GM12873 (cell line): ENCODE measurements around the gene AK9.

Source experiments
- TF ChIP-seq, protein P1 (sequence below): IDR thresholded peaks from 2 replicates; pipeline ENCODE4 v1.5.1; 2012; ENCODE audit warnings: low read depth, mild to moderate bottlenecking, moderate library complexity, low read length, control low read depth; ENCODE audit not compliant: insufficient read depth; ENCODE audit errors: missing control alignments

AK9 gene

DNA sequence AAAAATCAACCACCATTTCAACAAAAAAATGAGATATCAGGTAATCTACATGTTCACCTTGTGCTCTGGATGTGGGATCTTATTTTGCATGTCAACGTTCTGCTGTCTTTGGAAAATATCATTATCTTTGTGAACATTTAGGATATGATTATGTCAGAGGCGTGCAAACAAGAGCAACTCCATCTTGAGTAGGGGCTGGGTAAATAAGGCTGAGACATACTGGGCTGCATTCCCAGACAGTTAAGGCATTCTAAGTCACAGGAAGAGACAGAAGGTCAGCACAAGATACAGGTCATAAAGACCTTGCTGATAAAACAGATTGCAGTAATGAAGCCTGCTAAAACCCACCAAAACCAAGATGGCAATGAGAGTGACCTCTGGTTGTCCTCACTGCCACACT lies 179.2 kb downstream of the AK9 start:
- TF ChIP-seq, protein P1, sequence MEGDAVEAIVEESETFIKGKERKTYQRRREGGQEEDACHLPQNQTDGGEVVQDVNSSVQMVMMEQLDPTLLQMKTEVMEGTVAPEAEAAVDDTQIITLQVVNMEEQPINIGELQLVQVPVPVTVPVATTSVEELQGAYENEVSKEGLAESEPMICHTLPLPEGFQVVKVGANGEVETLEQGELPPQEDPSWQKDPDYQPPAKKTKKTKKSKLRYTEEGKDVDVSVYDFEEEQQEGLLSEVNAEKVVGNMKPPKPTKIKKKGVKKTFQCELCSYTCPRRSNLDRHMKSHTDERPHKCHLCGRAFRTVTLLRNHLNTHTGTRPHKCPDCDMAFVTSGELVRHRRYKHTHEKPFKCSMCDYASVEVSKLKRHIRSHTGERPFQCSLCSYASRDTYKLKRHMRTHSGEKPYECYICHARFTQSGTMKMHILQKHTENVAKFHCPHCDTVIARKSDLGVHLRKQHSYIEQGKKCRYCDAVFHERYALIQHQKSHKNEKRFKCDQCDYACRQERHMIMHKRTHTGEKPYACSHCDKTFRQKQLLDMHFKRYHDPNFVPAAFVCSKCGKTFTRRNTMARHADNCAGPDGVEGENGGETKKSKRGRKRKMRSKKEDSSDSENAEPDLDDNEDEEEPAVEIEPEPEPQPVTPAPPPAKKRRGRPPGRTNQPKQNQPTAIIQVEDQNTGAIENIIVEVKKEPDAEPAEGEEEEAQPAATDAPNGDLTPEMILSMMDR = no peak

- TF ChIP-seq, protein P1 = no peak
These were observed 180.6 kb downstream of the AK9 start for GRCh38 chr6:109510358-109510757.

DNA sequence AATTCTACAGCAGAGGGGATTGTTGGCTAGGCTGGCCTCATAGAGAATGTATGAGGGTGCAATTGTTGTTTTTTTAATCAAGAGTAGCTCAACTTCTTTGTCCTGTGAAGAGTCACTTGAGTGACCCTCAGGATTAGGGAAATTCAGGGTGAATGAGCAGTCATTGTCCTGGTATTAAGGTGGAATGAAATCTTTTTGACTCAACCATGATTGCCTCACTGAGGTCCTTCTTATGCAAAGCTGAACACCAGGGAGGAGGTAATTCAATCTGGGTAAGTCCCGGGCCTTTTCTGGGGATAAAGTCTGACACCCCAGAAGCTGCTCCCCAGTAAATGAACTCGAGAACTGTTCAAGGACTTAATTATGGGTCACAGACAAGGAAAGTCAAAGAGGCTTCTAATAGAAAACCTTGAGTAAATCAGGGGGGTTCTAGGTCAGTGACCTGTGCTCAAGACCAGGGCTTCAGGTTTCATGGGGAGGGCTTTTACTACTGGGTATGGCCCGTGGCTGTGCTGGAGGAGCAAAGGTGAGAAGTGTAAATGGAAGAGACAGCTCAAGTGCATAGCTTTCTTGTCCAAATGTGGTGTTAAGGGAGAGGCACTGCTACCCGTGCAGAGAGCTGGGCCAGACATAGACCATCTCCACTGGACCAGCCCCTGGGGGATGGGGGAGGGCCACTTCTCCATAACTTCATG lies 182.7 kb downstream of the AK9 start:
- TF ChIP-seq, protein P1 = no peak

DNA sequence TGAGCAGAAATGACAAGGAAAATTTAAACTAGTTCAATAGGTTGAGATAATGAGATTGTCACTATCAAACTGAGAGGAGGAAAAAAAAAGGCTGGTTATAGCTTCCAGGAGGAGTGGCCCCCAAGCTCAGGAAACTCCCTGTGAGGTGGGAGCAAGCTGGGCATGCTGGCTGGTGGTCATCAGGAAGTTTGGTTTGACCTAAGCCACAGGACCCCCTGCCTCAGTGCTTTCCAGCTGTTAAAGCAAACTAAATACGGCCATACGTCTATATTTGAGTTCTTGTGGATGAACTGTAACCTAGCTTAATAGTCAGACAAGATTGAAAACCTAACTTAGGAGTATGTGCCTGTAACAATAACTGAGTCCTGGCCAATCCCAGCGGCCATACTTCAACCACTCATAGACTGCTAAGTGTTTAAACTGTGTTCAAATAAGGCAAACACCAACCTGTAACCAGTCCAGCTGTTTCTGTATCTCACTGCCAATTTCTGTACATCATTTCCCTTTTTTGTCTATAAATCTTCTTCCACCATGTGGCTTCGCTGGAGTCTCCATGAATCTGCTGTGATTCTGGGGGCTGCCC lies 183.4 kb downstream of the AK9 start:
- TF ChIP-seq, protein P1 = no peak

DNA sequence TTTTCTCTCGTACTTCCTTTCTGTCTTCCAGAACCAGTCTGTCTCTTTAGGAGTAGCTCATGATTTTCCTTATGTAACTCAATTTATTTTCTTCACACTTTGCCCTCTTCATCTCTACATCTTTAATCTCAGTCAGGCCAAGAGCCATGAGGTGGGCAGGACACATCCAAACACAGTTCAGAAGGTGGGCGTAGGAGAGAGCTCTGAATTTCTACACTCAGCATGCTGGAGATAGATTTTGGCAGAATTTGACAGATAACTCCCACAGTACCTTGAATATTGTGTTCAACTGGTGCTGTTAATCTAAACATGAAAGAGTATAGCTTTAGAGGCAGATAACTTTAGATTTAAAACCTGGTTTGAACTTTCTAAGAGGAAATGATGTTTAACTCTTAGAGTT lies 184.2 kb downstream of the AK9 start:
- TF ChIP-seq, protein P1 = no peak

DNA sequence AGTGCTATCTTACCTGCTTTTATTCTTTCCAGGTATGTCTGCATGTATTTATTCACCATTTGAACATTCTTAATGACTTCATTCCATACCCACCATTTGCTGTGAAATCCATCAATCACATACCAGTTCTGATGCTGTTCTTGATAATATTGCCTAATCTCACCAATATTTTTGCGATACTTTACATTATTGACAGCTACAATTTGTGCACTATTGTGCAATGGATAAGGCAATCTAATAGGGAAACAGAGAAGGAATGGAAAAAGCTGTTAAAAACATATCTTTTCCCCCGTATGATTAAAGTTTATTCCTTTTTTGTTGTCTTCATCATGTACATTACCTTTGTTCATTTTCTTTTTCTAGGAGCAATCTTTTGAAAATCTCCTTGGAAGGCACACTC lies 184.7 kb downstream of the AK9 start:
- TF ChIP-seq, protein P1 = no peak

GRCh38 chr6:109503327-109504224 lies 187.4 kb downstream of the AK9 start:
- TF ChIP-seq, protein P1 = no peak
